ENCODE data around the gene OPRL1.

OPRL1 gene

GRCh38 chr20:64071341-64072332, 8.2 kb upstream of the OPRL1 start:
- DNase-seq (ENCODE audit: low read depth in 2 of 2) = no peak

GRCh38 chr20:64072498-64073063, 7.3 kb upstream of the OPRL1 start:
- no peak for DNase-seq (ENCODE audit: low read depth in 2 of 2)

GRCh38 chr20:64073476-64074183, 6.3 kb upstream of the OPRL1 start:
- DNase-seq (ENCODE audit: low read depth in 2 of 2) = no peak

- no peak for DNase-seq (ENCODE audit: low read depth in 2 of 2)
Observed at GRCh38 chr20:64074184-64074789, 5.6 kb upstream of the OPRL1 start.

GRCh38 chr20:64074963-64075362, 4.9 kb upstream of the OPRL1 start:
- no peak for DNase-seq (ENCODE audit: low read depth in 2 of 2)

- DNase-seq (ENCODE audit: low read depth in 2 of 2) = no peak
Observed at GRCh38 chr20:64075556-64075955, 4.3 kb upstream of the OPRL1 start.

GRCh38 chr20:64076061-64076997, 3.6 kb upstream of the OPRL1 start:
- no peak for DNase-seq (ENCODE audit: low read depth in 2 of 2)

- DNase-seq (ENCODE audit: low read depth in 2 of 2) = no peak
Observed at GRCh38 chr20:64077094-64077493, 2.8 kb upstream of the OPRL1 start.

GRCh38 chr20:64077541-64077875, 2.4 kb upstream of the OPRL1 start:
- DNase-seq (ENCODE audit: low read depth in 2 of 2) = no peak

- peak in 1 of 2 donors; percentile 38 for DNase-seq (ENCODE audit: low read depth in 2 of 2)
Observed at GRCh38 chr20:64077876-64078551, 1.9 kb upstream of the OPRL1 start.

- DNase-seq (ENCODE audit: low read depth in 2 of 2) = no peak
Observed at GRCh38 chr20:64078934-64079272, 979 bp upstream of the OPRL1 start.

- DNase-seq (ENCODE audit: low read depth in 2 of 2) = peak in 1 of 2 donors; percentile 49
Observed at GRCh38 chr20:64079273-64080012, 439 bp upstream of the OPRL1 start, which contains the start of gene RGS19. Gene RGS19 (minus strand): TSS chr20:64079518. CDS start chr20:64076886, 2,632 bp downstream.

GRCh38 chr20:64080813-64081623, 1.1 kb downstream of the OPRL1 start:
- no peak for DNase-seq (ENCODE audit: low read depth in 2 of 2)

GRCh38 chr20:64081624-64081964, 1.7 kb downstream of the OPRL1 start:
- no peak for DNase-seq (ENCODE audit: low read depth in 2 of 2)

GRCh38 chr20:64082126-64082731, 2.3 kb downstream of the OPRL1 start:
- no peak for DNase-seq (ENCODE audit: low read depth in 2 of 2)

- DNase-seq (ENCODE audit: low read depth in 2 of 2) = no peak
Observed at GRCh38 chr20:64082820-64083377, 3.0 kb downstream of the OPRL1 start.

- DNase-seq (ENCODE audit: low read depth in 2 of 2) = peak in 1 of 2 donors; percentile 65
Observed at GRCh38 chr20:64083378-64083803, 3.5 kb downstream of the OPRL1 start.

Data from stimulated activated CD4-positive, alpha-beta T cell treated with anti-CD3 and anti-CD28 coated beads, Interleukin-15, amount 100 ng/mL, for 48 hours (primary cell).